NCI-H1092 treated with DMSO at 0.1 percent for 48 hours (cell line): ENCODE measurements around the gene TMEM176A.
A peak's percentile ranks its signal among the peaks of the same experiment; 100 is the strongest.
"Not testable (repeated sequence)": the region's sequence is repeated elsewhere in the genome, so short reads cannot be mapped to it uniquely, and the experiment has no call there.

ENCODE experiments used
- DNase-seq: peaks from one replicate; lab custom pipeline; 2025; lab: John Stamatoyannopoulos, UW

Gene TMEM176A, protein sequence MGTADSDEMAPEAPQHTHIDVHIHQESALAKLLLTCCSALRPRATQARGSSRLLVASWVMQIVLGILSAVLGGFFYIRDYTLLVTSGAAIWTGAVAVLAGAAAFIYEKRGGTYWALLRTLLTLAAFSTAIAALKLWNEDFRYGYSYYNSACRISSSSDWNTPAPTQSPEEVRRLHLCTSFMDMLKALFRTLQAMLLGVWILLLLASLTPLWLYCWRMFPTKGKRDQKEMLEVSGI

DNA sequence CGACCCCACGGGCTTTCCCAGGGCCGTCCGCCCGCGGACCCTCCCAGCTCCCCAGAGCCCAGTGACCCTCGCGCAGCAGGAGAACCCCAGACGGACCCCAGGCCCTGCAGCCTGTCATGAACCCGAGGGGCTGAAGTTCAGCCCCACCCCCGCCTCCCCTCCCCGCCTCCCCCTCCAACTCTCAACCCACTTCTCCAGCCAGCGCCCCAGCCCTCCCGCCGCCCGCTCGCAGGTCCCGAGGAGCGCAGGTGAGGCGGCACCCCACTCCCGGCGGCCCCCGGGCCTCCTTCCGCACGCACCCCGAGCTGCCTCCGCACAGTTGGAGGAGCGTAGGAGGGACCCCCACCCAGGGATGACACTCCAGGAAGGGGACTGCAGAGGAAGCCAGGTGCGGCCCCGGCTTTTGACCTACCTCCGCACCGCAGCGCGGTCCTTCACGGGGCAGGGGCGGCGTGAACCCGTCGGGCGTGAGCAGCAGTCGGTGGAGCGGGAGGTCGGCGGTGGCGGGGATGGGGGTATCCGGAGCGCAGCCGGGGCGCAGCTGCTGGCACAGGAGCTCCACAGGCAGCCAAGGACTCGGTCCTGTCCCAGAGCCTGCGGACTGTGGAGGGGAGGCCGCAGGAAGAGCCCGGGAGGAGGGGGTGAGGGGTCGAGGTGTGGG lies at the start of gene TMEM176A:
Gene TMEM176A (plus strand): TSS at position 189 of the 661 bp plus-strand sequence. CDS start 782 bp downstream, outside the sequence.
- peak; percentile 12 for DNase-seq

DNA sequence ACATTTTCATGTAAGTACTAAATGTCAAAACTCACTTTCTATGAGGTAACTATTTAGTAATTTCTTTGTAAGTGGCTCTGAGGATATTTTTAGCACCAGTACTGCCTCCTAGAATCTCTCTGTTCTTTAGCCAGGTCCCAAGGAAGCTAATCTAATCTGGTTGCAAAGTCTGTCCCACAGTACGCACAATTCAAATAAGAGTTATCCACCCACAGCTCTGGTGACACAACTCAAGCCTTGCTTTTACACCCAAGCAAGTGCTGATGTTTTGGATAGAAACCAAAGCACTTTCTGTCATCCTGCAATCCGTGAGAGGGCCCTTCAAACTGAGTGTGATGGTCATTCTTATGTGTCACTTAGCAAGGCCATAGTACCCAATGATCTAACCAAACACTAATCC lies 48.9 kb upstream of the TMEM176A start:
- DNase-seq = no peak

DNA sequence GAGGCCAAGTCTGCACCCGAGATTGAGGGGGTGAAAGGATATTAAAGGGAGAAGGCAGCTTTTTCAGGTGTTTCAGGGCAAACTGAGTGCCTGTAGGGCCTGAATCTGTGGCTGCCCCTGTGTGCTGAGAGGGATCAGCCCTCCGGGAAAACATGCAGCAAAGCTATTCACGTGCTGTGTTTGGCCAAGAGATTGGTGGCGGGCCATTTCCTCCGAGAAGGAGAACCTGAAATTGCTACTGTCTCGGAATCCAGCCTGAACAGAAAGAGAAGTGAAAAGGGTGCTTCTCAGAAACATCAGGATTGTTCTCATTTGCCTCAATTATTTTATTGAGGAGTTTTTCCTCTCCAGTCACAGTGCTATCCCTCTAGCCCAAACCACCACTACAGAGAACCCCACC lies 47.3 kb upstream of the TMEM176A start:
- no peak for DNase-seq

DNA sequence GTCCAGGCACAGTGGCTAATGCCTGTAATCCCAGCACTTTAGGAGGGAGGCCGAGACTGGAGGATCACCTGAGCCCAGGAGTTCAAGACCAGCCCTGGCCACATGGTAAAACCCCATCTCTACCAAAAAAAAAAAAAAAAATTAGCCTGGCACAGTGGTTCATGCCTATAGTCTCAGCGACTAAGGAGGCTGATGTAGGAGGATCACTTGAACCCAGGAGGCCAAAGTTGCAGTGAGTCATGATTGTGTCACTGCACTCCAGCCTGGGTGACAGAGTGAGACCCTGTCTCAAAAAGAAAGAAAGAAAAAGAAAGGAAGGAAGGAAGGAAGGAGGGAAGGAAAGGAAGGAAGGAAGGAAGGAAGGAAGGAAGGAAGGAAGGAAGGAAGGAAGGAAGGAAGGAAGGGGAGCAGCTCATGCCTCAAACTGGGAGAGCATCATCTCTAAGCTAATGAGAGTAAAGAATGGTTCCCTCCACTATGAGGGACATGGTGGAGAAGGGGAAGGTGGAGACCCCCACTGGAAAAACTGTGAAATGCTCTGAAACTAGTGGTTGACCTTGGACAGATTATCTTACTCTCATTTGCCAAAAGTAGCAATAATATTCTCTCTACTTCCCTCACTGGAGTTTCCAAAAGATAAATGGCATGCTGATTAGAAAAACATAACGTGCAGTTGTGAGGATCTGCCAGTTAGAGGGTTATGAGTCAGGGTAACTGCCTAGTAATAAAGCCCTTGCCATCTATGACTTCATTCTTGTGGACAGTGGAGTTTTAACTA lies 46.6 kb upstream of the TMEM176A start:
- DNase-seq = peak; percentile 39

DNA sequence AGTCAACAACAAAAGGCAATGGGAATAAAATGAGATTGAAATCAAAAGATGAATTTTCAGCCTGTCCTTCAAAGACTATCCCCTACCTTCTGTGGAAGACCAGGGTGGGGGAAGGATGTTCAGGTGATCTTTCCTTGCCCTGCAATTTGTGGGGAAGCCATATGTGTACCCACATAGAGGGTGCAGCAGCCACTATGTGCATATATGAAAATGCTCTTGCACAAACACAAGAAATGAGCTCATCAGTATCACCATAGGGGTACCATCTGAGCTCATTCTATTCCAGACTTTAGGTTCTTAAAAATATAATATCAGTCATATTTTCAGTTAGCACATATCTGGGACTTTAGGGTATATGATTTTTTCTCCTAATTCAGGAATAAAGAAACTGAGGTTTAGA lies 45.6 kb upstream of the TMEM176A start:
- no peak for DNase-seq

DNA sequence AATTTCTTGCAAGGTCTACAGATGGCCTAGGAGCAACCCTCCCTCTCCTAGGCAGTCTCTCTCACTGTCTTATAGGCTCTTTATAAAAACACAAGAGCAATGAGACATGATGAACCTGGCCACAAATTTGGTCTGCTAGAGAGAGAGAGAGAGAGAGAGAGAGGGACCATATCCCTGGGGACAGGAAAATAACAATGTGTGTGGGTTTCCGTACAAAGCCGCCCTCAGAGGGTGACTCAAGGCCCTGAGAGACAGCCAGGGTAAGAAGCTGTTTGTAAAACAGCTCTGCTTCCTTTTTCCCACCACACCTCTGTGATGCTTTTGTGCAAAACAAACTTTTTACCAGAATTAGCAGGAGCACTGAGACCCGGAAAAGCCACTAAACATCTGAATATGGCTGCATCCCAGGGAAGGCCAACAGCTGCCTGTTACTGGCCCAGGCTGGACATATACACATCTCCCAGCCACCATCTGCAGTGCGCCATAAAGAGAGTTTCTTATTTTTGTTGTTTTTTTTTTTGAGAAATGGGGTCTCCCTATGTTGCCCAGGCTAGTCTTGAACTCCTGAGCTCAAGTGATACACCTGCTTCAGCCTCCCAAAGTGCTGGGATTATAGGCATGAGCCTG lies 45.0 kb upstream of the TMEM176A start:
- DNase-seq = no peak

DNA sequence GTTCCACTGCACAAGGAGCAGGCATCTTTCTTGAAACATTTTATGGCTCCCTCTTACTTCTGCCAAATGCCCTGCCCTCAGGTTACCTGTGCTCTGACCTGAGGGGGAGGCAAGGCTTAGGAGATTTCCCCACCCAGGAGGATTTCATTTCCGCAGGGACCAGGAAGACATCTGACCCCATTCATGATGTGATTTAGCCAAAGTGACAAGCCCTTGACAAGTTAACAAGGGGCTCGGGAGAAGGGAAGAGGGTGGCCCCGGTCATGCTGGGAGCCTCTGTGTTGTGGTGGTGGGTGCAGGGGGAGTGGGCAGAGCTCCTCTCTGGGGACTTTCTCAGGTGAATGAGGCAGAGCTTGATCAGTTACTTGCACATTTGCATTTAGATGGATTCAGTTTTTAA lies 44.4 kb upstream of the TMEM176A start:
- DNase-seq = no peak

DNA sequence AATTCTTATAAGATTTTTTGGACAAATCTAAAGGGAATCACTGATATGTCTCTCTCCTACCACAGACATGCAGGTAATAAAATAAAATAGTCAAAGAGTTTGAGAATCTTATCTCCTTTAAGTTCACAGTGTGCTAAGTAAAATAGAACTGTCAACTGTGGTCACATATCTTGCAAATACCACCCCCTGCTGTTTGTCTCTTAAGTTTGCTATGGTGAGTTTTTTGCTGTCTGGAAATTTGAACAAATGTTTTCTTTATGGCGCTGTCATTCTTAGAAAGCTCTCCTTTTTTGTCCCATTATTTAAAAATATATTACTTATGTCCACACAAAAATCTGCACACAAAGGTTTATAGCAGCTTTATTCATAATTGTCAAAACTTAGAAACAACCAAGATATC lies 43.7 kb upstream of the TMEM176A start:
- no peak for DNase-seq

DNA sequence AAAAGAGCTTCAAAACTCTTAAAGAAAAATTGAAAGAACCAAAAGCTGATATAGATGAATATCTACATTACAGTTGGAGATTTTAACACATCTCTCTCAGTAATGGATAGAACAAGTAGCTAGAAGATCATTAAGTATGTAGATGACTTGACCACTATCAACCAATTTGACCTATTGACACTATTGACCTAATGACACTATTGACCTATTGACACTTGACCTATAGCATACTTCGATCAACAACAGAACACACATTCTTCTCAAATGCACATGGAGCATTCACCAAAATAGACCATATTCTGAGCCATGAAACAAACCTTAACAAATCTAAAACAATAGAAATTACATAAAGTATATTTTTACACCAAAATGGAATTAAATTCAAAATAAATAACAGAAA lies 41.1 kb upstream of the TMEM176A start:
- no peak for DNase-seq

DNA sequence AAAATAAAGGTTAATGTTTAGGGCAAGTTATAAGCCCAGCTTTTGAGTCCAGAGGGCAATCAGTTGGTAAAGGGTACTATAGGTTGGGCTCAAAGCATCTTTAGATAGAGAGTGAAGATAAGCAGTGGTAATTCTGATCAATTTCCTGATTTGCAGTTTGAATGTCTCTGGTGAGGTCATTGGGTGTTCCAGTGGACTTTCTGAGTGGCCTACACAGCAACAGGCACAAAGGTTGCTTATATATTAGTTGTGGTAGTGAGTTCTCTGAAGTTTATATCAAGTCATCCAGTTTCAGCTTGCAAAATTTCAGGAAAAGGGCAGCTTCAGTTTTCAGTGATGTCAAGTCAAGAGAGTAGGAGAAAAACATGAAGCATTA lies 34.2 kb upstream of the TMEM176A start:
- no peak for DNase-seq

DNA sequence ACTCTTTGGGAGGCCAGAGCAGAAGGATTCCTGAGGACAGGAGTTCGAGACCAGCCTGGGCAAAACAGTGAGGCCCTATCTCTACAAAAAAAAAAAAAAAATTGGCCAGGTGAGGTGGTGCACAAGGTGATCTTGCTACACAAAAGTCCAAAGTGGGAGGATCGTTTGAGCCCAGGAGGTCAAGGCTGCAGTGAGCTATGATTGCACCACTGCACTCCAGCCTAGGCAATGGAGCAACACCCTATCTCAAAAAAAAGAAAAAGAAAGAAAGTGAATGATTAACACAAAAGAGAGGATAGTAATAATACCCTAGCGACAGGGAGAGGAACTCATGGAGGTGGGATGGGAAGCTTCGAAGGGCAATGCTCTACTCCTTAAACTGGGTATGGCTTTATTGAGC lies 30.8 kb upstream of the TMEM176A start:
- DNase-seq = no peak

DNA sequence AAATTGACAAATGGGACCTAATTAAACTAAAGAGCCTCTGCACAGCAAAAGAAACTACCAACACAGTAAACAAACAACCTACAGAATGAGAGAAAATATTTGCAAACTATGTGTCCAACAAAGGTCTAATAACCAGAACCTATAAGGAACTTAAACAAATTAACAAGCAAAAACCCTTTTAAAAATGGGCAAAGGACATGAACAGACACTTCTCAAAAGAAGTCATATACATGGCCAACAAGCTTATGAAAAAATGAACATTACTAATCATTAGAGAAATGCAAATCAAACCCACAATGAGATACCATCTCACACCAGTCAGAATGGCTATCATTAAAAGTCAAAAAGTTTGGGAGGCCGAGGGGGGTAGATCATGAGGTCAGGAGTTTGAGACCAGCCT lies 26.4 kb upstream of the TMEM176A start:
- not testable (repeated sequence) for DNase-seq

DNA sequence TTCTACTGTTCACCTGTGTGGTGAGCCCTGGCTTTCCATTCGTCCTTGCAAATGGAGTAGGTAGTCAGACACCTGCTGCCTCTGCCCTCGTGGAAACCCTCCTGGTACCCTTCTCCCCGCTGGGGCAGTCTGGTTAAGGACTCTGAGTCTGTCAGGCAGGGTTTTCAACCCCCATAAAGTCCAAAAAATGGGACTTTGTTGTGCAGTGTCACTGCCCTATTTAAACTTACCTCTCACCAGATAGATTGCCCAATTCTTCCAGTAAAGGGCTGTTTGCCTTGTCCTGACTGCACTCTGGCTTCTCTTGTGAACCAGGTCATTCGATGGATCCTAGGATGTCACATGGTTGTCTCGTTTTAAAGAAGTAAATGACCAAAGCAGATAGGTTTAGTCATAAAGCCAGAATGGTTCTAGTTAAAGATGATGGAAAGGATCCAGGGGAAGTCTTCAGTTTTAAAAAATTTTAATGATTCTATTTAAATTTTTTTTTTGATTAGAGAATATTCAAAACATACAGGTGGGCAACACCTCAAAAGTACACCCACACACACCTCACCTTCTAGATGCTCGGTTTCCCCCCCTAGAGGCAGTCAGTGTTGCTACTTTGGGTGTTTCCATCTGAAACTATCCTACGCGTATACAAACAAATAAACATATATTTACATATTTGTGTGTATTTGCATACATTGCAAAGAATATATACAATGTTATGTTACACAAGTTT lies 22.4 kb upstream of the TMEM176A start:
- DNase-seq = no peak

DNA sequence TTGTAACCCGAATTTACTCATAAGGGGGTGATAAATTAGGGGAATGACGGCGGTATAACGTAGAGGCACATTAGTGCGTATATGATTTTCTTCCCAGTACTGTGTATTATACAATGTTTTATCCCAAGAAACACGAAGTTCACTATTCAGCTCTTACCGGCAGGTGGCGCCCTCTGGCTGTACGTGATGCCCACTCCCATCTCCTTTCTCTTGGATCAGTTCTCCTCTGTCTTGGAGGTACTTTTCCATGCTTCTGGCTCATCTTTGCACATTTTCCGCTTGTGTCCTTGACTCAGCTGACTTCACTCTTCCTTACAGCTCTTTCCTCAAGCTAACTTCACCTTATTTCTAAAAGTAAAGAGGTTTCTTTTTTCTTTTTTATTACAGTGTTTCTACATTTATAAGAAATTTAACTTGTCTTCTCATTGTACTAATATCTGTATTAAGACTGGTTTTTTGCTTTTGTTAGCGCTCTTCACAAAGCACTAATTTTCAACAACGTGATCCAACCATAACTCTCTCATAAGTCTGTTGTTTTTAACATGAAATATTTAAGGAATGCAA lies 21.7 kb upstream of the TMEM176A start:
- DNase-seq = peak; percentile 87

DNA sequence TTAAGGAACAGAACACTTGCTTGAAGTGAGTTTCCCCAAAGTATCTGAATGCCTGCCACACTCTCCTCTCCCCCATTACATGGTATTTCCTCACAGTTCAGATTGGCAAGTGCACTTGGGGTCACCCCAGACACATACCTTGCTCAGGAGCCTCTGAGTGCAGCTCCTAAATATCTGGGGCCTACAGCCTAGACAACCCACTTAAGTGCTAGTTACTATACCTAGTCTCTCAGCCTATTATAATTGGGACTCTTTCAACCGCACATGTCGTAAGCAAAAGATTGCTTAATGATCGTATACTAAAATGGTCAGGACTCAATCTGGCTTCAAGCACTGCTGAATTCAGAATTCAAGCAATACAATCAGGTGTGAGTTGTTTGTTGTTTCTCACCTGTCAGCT lies 20.3 kb upstream of the TMEM176A start:
- DNase-seq = no peak

DNA sequence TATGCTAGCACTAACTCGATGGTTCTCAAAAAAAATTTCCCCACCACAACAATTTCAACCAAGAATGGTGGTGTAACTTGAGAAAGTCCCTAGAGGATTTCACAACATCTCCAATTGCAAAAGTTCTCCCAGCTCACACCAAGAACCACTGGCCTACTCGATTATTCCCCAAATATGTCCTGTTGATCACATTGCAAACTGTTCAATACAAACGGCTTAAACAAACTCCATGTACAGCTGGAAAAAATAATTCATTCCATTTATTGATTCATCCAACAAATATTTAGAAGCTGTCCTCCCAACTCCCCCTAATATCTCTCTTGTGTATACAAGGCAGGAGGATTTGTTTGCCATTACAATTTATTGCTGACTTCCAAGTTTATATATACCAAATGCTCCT lies 19.5 kb upstream of the TMEM176A start:
- DNase-seq = no peak

DNA sequence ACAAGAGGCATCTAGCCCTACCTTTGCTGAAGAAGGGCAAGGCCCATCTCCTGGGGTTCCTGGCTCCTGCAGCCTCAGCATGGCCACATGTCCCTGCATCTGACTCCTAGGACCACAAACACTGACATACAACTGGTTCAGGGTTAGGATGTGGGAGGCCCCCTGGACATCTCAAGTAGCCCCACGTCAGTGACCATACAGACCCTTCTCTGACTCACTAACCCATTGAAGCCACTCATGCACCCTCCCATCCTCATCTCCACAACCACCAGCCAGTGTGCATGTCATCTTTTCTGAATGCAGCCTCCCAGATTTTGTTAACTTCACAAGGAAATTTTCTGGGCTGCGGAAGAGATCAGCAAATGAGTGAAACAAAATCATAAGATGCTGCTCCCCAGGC lies 18.6 kb upstream of the TMEM176A start:
- DNase-seq = no peak

DNA sequence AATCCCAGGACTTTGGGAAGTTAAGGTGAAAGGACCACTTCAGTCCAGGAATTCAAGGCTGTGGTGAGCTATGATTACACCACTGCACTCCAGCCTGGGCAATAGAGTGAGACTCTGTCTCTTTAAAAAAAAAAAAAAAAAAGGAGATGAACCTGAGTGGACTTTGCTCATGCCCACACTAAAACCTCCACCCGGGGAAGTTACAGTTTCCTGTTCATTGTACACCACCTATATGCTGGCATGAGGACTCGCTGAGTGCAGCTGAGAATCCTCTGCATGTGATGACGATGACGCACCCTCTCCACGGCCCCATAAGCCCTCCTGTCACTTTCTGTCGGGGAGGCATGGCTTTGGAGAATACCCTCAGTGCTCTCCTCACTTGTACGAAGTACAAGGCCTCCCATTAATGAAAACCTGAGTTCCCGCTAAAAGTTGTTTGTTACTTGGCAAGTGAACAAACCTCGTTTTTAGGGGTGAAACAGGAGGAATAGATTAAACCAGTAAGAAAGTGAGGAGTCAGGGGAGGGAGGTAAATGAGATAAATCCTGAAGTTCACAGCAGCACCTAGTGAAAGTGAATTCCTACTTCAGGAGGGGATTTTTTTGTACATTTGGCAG lies 16.3 kb upstream of the TMEM176A start:
- DNase-seq = no peak

DNA sequence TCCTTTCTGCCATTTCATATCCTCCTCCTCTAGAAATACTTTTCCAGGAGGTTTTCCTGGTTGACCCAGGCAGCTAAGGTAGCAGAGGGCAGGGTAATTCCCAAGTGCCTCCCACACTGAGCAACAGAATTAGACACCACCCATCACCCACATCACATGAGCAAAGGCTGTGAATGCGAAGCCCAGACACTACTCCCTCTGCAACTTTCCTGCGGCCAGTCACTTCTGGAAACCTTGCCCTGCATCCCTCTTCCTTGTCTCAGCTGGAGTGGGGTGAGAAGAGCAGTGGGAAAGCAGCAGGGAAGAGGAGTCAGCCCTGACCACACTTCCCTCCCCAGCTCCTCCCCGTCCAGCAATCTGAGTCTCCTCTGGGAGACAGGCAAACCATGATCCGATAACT lies 15.6 kb upstream of the TMEM176A start:
- DNase-seq = no peak

DNA sequence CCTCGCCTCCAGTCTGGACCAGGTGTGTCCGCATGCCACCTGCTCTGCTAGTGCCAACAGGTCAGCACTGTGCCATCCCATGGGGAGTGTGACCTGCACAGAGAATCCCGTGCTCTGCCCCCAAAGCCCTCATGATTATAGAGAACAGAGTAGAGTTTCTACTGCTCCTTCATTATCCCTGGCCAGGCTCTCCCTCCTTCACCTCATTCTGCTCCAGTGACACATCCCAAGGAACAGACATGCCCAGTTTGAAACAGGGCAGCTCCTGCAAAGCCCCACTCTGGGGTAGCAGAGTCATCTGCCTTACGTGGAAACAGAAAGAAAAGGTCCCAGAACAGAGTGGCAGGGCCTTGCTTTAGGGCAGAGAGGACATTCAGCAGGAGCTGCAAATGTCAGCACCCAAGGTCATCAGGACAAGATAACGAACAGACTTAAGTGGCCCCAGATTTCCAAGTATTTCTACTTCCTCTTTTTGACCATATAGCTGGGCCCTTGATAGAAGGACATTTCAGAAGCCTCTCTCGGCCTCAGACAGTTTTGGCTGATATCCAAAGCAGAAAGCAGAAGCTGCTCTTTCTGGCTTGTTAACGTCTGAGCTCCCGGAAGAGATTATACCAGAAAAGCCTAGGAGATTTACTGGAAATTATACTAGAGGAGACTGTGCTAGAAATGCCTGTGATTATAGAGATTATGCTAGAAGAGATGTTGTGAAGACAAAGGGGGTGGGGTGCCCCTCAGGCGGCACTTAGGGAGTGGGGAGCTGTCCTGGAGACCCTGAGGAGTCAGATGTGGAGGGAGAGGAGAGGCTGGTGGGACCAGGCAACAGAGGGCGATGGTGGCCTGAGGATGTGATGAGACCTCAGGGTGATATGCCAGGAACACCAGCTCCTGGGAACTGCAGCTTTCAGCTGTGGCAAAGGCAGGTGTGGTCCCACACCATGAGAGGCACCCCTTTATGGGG lies 13.0 kb upstream of the TMEM176A start:
- DNase-seq = peak; percentile 19
